Esophagus squamous epithelium (tissue), 5 donors: ENCODE results near the gene PRELP. TPM values are rescaled to one million over a fixed set of nuclear protein-coding genes. Genes with fewer than 3 reads are reported as not detected.
"Not testable (repeated sequence)": the region's sequence is repeated elsewhere in the genome, so short reads cannot be mapped to it uniquely, and the experiment has no call there.

Experiments
- DNase-seq: peaks from one replicate; lab custom pipeline; 2025; lab: John Stamatoyannopoulos, UW
- H3K27ac ChIP-seq, 4 donors: fragments of 200-600 bp; sonication (generic); one replicate each; pipeline ENCODE4 v1.5.1; 2016 to 2019; ENCODE audit warnings: mild to moderate bottlenecking in 1 of 4
- H3K27me3 ChIP-seq, 4 donors: fragments of 200-600 bp; sonication (generic); 1 replicate in 3 of 4; 2 replicates in 1 of 4; pipeline versions ENCODE4 v1.5.1 to v1.6.0; 2017 to 2021; ENCODE audit warnings: antibody characterized with exemption in 1 of 4
- H3K36me3 ChIP-seq, 3 donors: fragments of 200-600 bp; sonication (generic); one replicate each; pipeline ENCODE4 v1.5.1; 2016 to 2019
- H3K4me1 ChIP-seq, 3 donors: fragments of 200-600 bp; sonication (generic); one replicate each; pipeline ENCODE4 v1.5.1; 2017 to 2019
- H3K4me3 ChIP-seq, 4 donors: fragments of 200-600 bp; sonication (generic); 1 replicate in 3 of 4; 2 replicates in 1 of 4; pipeline ENCODE4 v1.5.1; 2016 to 2019; ENCODE audit warnings: mild to moderate bottlenecking in 2 of 4, moderate library complexity in 1 of 4
- H3K9me3 ChIP-seq, 3 donors: fragments of 200-600 bp; sonication (generic); one replicate each; pipeline ENCODE4 v1.5.1; 2016 to 2019
- POLR2A ChIP-seq, 4 donors: fragments of 450-650 bp; IDR thresholded peaks; one replicate each; pipeline ENCODE4 v1.6.1; 2017; ENCODE audit warnings: antibody characterized with exemption in 4 of 4, mild to moderate bottlenecking in 4 of 4, moderate library complexity in 3 of 4
- WGBS, 2 donors: methylation state at CpG; one replicate each; pipeline ENCODE4 v1.1.5; 2018; 5-methylcytosine and 5-hydroxymethylcytosine counted together
- intact Hi-C: fragments of 100-400 bp; cut with DNase I; formaldehyde crosslinking; loops from one replicate; pipeline ENCODE4 v1.15.0; 2022
- total RNA-seq, 4 donors: library from RNA; depleted of rRNA; stranded (reverse); fragments of >200 nt; gene quantifications; one replicate each; pipeline ENCODE4 v1.1.0, GENCODE V29; 2016
- TF ChIP-seq, protein P1 (sequence below), 6 experiments: fragments of 450-650 bp in 4 of 6; fragments of 200-600 bp in 2 of 6; sonication (generic) in 2 of 6; IDR thresholded peaks; one replicate each; pipeline ENCODE4 v1.5.1; 2016 to 2019; ENCODE audit warnings: antibody characterized with exemption in 6 of 6, mild to moderate bottlenecking in 4 of 6, moderate library complexity in 4 of 6
- donor health status: DM: yes; HTN: yes; CAD: no.

PRELP gene
- total RNA-seq, 4 donors from 2014 or later: 2.2 to 71.0 (median 9.1) TPM

DNA sequence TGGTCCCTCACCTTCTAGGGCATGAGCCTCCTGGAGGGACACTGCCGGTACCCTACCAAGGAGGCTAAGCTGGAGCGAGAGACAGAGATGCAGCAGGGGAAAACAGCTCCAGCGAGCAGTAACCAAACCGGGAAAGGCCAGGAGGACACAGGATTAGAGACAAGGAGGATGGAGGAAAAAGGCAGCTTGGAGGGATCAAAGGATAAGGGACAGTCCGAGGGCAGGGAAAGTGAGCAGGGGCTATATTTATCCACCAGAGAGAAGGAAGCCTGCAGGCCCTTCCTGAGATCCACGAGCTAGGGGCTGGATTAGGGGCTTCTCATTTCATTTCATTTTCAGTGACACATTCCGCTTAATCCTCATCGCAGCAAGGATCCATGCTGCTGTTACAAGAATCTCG lies 33.8 kb upstream of the PRELP start:
- no peak for TF ChIP-seq POLR2A (IDR thresholded peaks at IDR 0.05)
- TF ChIP-seq, protein P1, sequence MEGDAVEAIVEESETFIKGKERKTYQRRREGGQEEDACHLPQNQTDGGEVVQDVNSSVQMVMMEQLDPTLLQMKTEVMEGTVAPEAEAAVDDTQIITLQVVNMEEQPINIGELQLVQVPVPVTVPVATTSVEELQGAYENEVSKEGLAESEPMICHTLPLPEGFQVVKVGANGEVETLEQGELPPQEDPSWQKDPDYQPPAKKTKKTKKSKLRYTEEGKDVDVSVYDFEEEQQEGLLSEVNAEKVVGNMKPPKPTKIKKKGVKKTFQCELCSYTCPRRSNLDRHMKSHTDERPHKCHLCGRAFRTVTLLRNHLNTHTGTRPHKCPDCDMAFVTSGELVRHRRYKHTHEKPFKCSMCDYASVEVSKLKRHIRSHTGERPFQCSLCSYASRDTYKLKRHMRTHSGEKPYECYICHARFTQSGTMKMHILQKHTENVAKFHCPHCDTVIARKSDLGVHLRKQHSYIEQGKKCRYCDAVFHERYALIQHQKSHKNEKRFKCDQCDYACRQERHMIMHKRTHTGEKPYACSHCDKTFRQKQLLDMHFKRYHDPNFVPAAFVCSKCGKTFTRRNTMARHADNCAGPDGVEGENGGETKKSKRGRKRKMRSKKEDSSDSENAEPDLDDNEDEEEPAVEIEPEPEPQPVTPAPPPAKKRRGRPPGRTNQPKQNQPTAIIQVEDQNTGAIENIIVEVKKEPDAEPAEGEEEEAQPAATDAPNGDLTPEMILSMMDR (IDR thresholded peaks at IDR 0.05): no peak
- 71 to 74% methylated on average over 7 to 8 of the region's 9 CpGs for WGBS, 2 donors
- peaks cover 0 to 27% (median 9%) of the 10 kb centered on the region in 3 donors for H3K4me1 ChIP-seq
- peaks cover 0 to 5% (median 4%) of the 10 kb centered on the region in 3 donors for H3K9me3 ChIP-seq
- no peaks in the 10 kb centered on the region for H3K36me3 ChIP-seq
- H3K4me3 ChIP-seq: no peak overlapping the region
- peaks cover 0 to 6% (median 0%) of the 10 kb centered on the region in 4 donors for H3K27me3 ChIP-seq
- no peak for DNase-seq
- peak overlapping the region in 3 of 4 donors; percentile 24 to 68 (median 63) for H3K27ac ChIP-seq
- intact Hi-C loops: no loop called here

DNA sequence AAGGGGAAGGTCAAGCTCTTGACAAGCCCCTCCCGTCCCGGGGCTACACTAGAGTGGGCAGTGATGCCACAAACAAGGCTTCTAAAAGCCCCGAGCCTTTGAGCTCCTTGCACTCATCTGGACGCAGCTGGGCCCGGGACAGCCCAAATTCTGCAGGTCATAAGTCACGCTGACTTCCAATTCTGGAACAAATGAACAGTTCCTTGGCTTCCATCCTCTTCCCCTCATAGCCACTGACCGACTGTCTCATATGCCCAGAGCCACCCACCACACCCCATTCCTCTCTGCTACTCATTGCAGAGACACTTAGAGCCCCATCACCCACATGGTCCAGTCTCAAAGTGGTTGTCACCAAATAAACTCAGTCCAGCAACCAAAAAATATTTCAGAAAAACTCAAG lies 32.8 kb upstream of the PRELP start:
- Histone ChIP-seq H3K27ac (peak overlapping the region in 3 of 4 donors; percentile 24 to 68 (median 63)), H3K4me3 (no peak overlapping the region), H3K36me3 (no peaks in the 10 kb centered on the region), H3K27me3 (peaks cover 0 to 6% (median 0%) of the 10 kb centered on the region in 4 donors), H3K9me3 (peaks cover 0 to 5% (median 4%) of the 10 kb centered on the region in 3 donors), H3K4me1 (peaks cover 0 to 27% (median 9%) of the 10 kb centered on the region in 3 donors)
- WGBS, 2 donors: 67 to 69% methylated on average over 6 to 7 of the region's 7 CpGs
- intact Hi-C loops: no loop called here
- no peak for DNase-seq
- TF ChIP-seq POLR2A (IDR thresholded peaks at IDR 0.05): no peak
- TF ChIP-seq, protein P1 (IDR thresholded peaks at IDR 0.05): no peak

DNA sequence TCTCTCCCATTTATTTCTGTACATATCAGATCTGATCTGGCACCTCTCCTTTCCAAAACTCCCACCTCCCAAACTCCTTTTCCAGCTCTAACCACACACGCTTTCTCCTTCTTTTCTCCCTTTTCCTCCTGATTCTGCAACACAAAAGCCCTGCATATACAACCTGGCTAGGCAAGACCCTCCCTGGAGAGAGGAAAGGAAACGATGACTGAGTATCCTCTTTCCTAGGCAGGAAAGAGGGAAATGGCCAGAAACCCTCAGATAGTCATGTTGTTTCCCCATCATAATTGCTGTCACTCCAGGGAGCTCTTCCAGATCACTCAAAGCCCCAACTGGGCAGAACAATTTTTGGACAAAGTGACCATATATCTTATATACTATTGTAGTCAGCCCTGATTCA lies 32.3 kb upstream of the PRELP start:
- intact Hi-C loops: no loop called here
- peaks cover 0 to 5% (median 4%) of the 10 kb centered on the region in 3 donors for H3K9me3 ChIP-seq
- H3K4me3 ChIP-seq: no peak overlapping the region
- no peak for DNase-seq
- no peaks in the 10 kb centered on the region for H3K36me3 ChIP-seq
- H3K4me1 ChIP-seq: peaks cover 0 to 27% (median 9%) of the 10 kb centered on the region in 3 donors
- TF ChIP-seq, protein P1 (IDR thresholded peaks at IDR 0.05): no peak
- no peak for TF ChIP-seq POLR2A (IDR thresholded peaks at IDR 0.05)
- H3K27ac ChIP-seq: peak overlapping the region in 2 of 4 donors; percentile 63 to 68
- H3K27me3 ChIP-seq: peaks cover 0 to 6% (median 0%) of the 10 kb centered on the region in 4 donors
- WGBS, 2 donors: 52 to 65% methylated on average over 2 of the region's 2 CpGs

DNA sequence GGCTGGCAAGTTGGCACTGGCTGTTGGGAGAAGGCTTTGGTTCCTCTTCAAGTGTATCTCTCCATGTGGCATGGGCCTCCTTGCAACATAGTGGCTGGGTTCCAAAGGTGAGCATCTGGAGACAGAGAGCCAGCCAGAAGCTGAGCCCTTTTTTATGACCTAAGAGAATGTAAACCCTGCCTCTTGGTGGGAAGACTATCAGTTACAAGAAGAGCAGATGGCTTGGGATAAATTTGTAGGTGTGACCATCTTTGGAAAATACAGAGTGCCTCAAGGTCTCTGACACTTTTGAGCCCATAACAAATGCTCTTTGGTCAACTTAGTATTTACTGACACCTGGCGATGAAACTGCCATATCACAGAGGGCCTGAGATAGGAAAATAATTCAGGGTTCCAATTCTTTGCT lies 31.4 kb upstream of the PRELP start:
- DNase-seq: no peak
- peaks cover 0 to 6% (median 0%) of the 10 kb centered on the region in 4 donors for H3K27me3 ChIP-seq
- H3K9me3 ChIP-seq: peaks cover 0 to 5% (median 4%) of the 10 kb centered on the region in 3 donors
- no peaks in the 10 kb centered on the region for H3K36me3 ChIP-seq
- 88 to 93% methylated on average over 1 of the region's 1 CpG for WGBS, 2 donors
- H3K27ac ChIP-seq: no peak overlapping the region
- intact Hi-C loops: no loop called here
- H3K4me3 ChIP-seq: no peak overlapping the region
- H3K4me1 ChIP-seq: peaks cover 0 to 24% (median 9%) of the 10 kb centered on the region in 3 donors
- no peak for TF ChIP-seq POLR2A (IDR thresholded peaks at IDR 0.05)
- TF ChIP-seq, protein P1 (IDR thresholded peaks at IDR 0.05): no peak

DNA sequence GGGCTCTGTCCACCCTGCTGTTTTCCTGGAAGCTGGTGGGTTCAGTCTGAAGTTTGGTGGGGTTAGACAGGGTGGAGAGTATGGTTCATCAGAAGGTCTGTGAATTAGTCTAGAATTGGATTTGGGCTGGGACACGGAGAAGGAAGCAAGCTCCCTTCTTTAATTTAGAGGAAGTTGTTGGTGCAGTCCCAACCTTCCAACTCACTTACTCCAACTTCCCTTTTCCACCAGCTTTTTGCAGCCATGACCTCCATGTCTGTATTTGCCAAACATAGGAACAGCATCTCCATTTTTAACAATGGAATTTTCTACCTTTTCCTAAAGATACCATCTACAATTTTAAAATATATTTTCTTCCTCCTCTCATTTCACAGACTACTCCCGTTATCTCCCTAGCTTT lies 28.5 kb upstream of the PRELP start:
- H3K4me3 ChIP-seq: no peak overlapping the region
- peaks cover 0 to 14% (median 0%) of the 10 kb centered on the region in 3 donors for H3K4me1 ChIP-seq
- DNase-seq: no peak
- intact Hi-C loops: no loop called here
- TF ChIP-seq, protein P1 (IDR thresholded peaks at IDR 0.05): no peak
- no peak for TF ChIP-seq POLR2A (IDR thresholded peaks at IDR 0.05)
- no peaks in the 10 kb centered on the region for H3K36me3 ChIP-seq
- no peak overlapping the region for H3K27ac ChIP-seq
- 55 to 66% methylated on average over 2 of the region's 2 CpGs for WGBS, 2 donors
- H3K27me3 ChIP-seq: peaks cover 0 to 16% (median 0%) of the 10 kb centered on the region in 4 donors
- peaks cover 0 to 5% (median 4%) of the 10 kb centered on the region in 3 donors for H3K9me3 ChIP-seq

DNA sequence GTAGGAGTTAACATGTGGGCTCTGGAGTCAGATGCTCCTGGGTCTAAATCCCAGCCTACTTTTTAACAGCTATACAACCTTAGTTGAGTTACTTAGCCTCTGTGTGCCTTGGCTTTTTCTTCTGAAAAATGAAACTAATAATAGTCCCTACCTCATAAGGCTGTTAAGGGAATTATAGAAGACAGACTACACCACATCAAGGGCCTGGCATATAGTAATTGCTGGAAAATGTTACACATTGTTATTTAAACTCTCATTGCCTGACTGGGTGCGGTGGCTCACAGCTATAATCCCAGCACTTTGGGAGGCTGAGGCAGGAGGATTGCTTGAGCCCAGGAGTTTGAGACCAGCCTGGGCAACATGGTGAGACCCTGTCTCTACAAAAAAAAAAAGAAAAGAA lies 28.0 kb upstream of the PRELP start:
- H3K36me3 ChIP-seq, intact Hi-C loops, H3K9me3 ChIP-seq, DNase-seq, H3K4me3 ChIP-seq: not testable (repeated sequence)
- Histone ChIP-seq H3K27me3 (peaks cover 0 to 19% (median 0%) of the 10 kb centered on the region in 4 donors), H3K27ac (peak overlapping the region in 2 of 4 donors; percentile 33 to 41), H3K4me1 (peaks cover 0 to 14% (median 0%) of the 10 kb centered on the region in 3 donors)
- WGBS, 2 donors: 80 to 100% methylated on average over 1 of the region's 1 CpG
